Esophagus mucosa (tissue), 1 donor: Measurements from ENCODE around the gene CASKIN1. TPM values are rescaled to one million over a fixed set of nuclear protein-coding genes. Genes with fewer than 3 reads are reported as not detected.

Experiments used
- ATAC-seq: fragments of 200-7000 bp; cut with Tn5 transposase; one replicate; pipeline ENCODE4 v1.9.1; 2020
- total RNA-seq: library from RNA; stranded (reverse); gene quantifications from one replicate; pipeline ENCODE4 v1.2.4, GENCODE V29; 2023
- donor health status: DM: yes; HTN: yes; CAD: no.

The CASKIN1 gene
- total RNA-seq, 1 donor from 2014 or later: 0.08 TPM

GRCh38 chr16:2190659-2191445, 5.6 kb downstream of the CASKIN1 start:
- no peak for ATAC-seq

GRCh38 chr16:2190002-2190658, 6.3 kb downstream of the CASKIN1 start:
- ATAC-seq: no peak

- no peak for ATAC-seq
These were observed 7.0 kb downstream of the CASKIN1 start for GRCh38 chr16:2189252-2189893.

- no peak for ATAC-seq
These were observed 8.0 kb downstream of the CASKIN1 start for GRCh38 chr16:2188395-2188794.

- no peak for ATAC-seq
These were observed 9.2 kb downstream of the CASKIN1 start for GRCh38 chr16:2187212-2187611.

GRCh38 chr16:2186505-2186904, 9.9 kb downstream of the CASKIN1 start:
- no peak for ATAC-seq

GRCh38 chr16:2186064-2186463, 10.3 kb downstream of the CASKIN1 start:
- ATAC-seq: no peak

GRCh38 chr16:2184962-2185361, 11.4 kb downstream of the CASKIN1 start:
- ATAC-seq: no peak

GRCh38 chr16:2184346-2184745, 12.1 kb downstream of the CASKIN1 start:
- no peak for ATAC-seq

- no peak for ATAC-seq
These were observed 12.7 kb downstream of the CASKIN1 start for GRCh38 chr16:2183671-2184070.

- ATAC-seq: no peak
These were observed 14.5 kb downstream of the CASKIN1 start for GRCh38 chr16:2181952-2182351.

GRCh38 chr16:2180962-2181923, 15.2 kb downstream of the CASKIN1 start:
- ATAC-seq: no peak

GRCh38 chr16:2180461-2180860, 15.9 kb downstream of the CASKIN1 start:
- no peak for ATAC-seq

- ATAC-seq: peak; percentile 17
These were observed 16.8 kb downstream of the CASKIN1 start for GRCh38 chr16:2179576-2179975.

- no peak for ATAC-seq
These were observed 17.3 kb downstream of the CASKIN1 start for GRCh38 chr16:2179107-2179501.

GRCh38 chr16:2178321-2179106, 17.9 kb downstream of the CASKIN1 start:
- peak; percentile 62 for ATAC-seq

- no peak for ATAC-seq
These were observed 18.8 kb downstream of the CASKIN1 start for GRCh38 chr16:2177561-2177960.

- ATAC-seq: no peak
These were observed 19.3 kb downstream of the CASKIN1 start for GRCh38 chr16:2177101-2177500.

- no peak for ATAC-seq
These were observed 20.4 kb downstream of the CASKIN1 start for GRCh38 chr16:2176047-2176446.

GRCh38 chr16:2175454-2175853, 21.0 kb downstream of the CASKIN1 start:
- ATAC-seq: peak; percentile 7

- no peak for ATAC-seq
These were observed 21.8 kb downstream of the CASKIN1 start for GRCh38 chr16:2174396-2175131.
